GM13976 (cell line): Measurements from ENCODE around the gene KCNMB1.

Source experiments
- DNase-seq: peaks from one replicate; pipeline ENCODE4 v3.0.0; 2012; ENCODE audit warnings: low spot score
- in situ Hi-C: fragments of 300-500 bp; cut with MboI; formaldehyde crosslinking; loops from one replicate; pipeline ENCODE4 v1.12.0; 2022; ENCODE audit warnings: low sequenced_read_pairs, mixed read lengths, inconsistent platforms; ENCODE audit not compliant: unreplicated experiment
- TF ChIP-seq, protein P1 (sequence below): IDR thresholded peaks from 2 replicates; pipeline ENCODE4 v1.5.1; 2012; ENCODE audit warnings: borderline replicate concordance, mild to moderate bottlenecking; ENCODE audit not compliant: insufficient read depth; ENCODE audit errors: extremely low read depth, missing control alignments, control extremely low read depth

Gene KCNMB1

DNA sequence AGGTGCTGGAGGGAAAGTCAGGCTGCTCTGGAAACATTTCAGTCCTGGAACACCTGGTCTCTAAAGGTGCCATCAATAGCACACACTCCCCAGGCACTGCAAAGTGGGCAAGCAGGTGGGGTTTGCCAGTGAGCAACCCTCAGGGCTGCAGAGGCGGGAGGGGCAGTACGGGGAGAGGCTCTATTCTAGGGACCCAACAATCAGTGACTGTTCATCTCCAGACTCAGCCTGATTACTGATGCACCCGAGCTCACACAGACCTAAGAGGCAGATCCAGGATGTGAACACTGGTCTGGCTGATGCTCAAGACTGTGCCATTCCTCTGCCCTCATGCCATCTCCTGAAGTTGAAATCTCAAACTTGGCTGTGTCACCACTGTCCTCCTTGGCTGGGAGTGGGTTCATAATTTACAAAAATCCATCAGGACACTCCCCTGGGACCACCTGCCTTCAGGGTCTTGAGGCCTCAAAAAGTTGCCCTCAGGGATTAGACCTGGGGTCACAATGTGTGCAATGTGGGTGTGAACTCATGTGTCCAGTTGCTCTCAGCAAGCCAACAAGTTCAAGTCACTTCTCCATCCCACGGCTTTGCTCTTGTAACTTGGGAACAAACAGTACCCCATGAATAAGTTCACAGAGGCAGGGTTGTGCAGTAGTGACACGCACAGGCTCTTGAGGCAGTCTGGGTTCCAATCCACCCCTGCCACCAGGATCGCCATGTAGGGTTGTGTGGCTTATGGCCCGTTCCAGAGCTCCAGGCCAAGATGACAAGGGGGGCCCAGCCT lies 19.9 kb upstream of the KCNMB1 start:
- in situ Hi-C loops: no loop called here
- TF ChIP-seq, protein P1, sequence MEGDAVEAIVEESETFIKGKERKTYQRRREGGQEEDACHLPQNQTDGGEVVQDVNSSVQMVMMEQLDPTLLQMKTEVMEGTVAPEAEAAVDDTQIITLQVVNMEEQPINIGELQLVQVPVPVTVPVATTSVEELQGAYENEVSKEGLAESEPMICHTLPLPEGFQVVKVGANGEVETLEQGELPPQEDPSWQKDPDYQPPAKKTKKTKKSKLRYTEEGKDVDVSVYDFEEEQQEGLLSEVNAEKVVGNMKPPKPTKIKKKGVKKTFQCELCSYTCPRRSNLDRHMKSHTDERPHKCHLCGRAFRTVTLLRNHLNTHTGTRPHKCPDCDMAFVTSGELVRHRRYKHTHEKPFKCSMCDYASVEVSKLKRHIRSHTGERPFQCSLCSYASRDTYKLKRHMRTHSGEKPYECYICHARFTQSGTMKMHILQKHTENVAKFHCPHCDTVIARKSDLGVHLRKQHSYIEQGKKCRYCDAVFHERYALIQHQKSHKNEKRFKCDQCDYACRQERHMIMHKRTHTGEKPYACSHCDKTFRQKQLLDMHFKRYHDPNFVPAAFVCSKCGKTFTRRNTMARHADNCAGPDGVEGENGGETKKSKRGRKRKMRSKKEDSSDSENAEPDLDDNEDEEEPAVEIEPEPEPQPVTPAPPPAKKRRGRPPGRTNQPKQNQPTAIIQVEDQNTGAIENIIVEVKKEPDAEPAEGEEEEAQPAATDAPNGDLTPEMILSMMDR: no peak
- no peak for DNase-seq

- TF ChIP-seq, protein P1: no peak
- DNase-seq: no peak
- in situ Hi-C loops: no loop called here
Measured at GRCh38 chr5:170408226-170408625, 19.1 kb upstream of the KCNMB1 start.

DNA sequence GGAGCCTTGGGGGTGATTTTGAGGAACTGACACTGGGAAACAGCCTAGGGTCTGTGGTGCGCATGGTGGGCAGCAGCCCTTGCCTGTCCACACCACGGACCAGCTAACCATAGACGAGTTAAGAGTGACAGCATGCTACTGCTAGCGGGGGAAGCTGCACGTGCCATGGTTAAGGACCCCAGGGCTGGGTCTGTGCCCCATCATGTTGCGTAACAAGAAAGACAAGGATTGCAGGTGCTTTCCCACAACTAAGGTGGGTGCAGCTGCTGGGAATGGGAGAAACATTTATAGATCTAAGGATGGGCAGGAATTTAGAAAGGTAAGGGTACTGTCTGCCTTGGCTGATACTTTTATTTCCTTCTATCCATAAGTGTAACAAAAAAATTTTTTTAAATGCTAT lies 17.9 kb upstream of the KCNMB1 start:
- TF ChIP-seq, protein P1: no peak
- DNase-seq: no peak
- in situ Hi-C loops: no loop called here

DNA sequence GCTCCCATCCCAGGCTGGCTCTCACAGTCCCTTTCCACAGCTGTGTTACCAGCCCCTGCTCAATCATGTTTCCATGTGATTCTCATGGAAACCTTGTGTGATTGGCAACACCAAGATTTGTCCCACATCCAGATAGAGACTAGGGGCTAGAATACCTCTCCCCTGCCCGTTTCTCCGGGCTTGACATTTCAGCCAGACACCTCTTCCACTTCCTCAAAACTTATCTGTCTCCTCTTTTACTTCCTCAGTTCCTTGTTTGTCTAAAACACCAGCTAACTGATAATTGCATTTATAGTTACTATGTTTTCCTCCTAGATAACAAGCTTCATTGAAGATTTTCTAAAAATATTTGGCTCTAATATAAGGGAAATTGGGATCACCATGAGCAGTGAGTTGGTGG lies 16.6 kb upstream of the KCNMB1 start:
- DNase-seq: no peak
- in situ Hi-C loops: no loop called here
- TF ChIP-seq, protein P1: no peak

- TF ChIP-seq, protein P1: no peak
- in situ Hi-C loops: no loop called here
- no peak for DNase-seq
Measured at GRCh38 chr5:170404398-170404797, 15.2 kb upstream of the KCNMB1 start.

- TF ChIP-seq, protein P1: no peak
- in situ Hi-C loops: no loop called here
- no peak for DNase-seq
Measured at GRCh38 chr5:170403675-170404074, 14.5 kb upstream of the KCNMB1 start.

DNA sequence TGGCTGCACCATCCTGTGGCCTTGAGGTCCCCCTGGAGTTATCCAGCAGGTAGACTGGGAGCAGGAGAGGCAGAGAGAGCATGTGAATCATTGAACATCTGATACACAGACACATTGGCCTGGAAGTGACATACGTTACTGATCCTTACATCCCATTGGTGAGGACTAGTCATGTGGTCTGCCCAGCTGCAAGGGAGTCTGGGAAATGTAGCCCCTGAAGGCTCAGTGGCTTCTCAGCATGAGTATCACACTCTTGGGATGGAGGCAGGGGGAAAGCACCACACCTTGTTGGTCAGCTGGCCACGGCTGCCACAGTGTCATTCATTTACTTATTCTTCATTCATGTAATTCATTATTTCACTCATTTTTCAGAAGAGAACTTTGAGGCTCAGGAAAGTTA lies 13.3 kb upstream of the KCNMB1 start:
- TF ChIP-seq, protein P1: no peak
- in situ Hi-C loops: no loop called here
- DNase-seq: no peak
